Measurements from ENCODE around the gene LRP11.

DNA sequence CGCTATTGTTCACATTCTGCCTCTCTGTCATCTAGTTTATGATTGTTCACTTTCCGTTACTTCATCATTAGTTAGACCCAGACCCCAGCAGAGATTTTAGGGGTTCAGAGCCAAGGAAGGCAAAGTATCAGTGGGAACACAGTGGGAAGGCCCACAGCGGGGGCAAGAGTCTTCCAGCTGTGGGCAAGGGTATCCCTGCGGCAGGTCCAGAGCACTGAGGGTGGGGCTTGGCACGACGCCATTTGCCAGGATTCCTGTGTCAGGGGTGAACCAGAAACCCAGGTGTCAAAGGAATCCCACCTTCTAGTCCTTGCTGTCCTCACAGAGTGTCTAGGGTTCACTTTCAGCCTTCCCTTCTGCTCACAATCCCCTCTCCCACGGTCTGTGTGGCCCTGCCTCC lies 20.5 kb upstream of the LRP11 start:
- TF ChIP-seq MZF1 (CRISPR knock-in tag; IDR thresholded peaks at IDR 0.05; ENCODE audit: borderline replicate concordance) = no peak
- TF ChIP-seq KDM6A (CRISPR knock-in tag; IDR thresholded peaks at IDR 0.05; ENCODE audit: low read depth) = no peak
- TF ChIP-seq ZNF567 (CRISPR knock-in tag; IDR thresholded peaks at IDR 0.05; ENCODE audit: borderline replicate concordance) = no peak
- TF ChIP-seq ZBTB21 (CRISPR knock-in tag; IDR thresholded peaks at IDR 0.05) = no peak
- TF ChIP-seq, protein P1, sequence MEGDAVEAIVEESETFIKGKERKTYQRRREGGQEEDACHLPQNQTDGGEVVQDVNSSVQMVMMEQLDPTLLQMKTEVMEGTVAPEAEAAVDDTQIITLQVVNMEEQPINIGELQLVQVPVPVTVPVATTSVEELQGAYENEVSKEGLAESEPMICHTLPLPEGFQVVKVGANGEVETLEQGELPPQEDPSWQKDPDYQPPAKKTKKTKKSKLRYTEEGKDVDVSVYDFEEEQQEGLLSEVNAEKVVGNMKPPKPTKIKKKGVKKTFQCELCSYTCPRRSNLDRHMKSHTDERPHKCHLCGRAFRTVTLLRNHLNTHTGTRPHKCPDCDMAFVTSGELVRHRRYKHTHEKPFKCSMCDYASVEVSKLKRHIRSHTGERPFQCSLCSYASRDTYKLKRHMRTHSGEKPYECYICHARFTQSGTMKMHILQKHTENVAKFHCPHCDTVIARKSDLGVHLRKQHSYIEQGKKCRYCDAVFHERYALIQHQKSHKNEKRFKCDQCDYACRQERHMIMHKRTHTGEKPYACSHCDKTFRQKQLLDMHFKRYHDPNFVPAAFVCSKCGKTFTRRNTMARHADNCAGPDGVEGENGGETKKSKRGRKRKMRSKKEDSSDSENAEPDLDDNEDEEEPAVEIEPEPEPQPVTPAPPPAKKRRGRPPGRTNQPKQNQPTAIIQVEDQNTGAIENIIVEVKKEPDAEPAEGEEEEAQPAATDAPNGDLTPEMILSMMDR (CRISPR knock-in tag; IDR thresholded peaks at IDR 0.05) = no peak
- TF ChIP-seq, protein P2, sequence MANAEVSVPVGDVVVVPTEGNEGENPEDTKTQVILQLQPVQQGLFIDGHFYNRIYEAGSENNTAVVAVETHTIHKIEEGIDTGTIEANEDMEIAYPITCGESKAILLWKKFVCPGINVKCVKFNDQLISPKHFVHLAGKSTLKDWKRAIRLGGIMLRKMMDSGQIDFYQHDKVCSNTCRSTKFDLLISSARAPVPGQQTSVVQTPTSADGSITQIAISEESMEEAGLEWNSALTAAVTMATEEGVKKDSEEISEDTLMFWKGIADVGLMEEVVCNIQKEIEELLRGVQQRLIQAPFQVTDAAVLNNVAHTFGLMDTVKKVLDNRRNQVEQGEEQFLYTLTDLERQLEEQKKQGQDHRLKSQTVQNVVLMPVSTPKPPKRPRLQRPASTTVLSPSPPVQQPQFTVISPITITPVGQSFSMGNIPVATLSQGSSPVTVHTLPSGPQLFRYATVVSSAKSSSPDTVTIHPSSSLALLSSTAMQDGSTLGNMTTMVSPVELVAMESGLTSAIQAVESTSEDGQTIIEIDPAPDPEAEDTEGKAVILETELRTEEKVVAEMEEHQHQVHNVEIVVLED (CRISPR knock-in tag; IDR thresholded peaks at IDR 0.05; ENCODE audit: borderline replicate concordance) = no peak
- TF ChIP-seq POLR2A (IDR thresholded peaks at IDR 0.05; ENCODE audit: insufficient read depth in 1 of 2, low read depth in 2 of 2, low read length in 2 of 2) = no peak
- TF ChIP-seq EZH2 (conservative IDR thresholded peaks at IDR 0.05; ENCODE audit: low read depth, low read length) = no peak
- TF ChIP-seq, protein P3, sequence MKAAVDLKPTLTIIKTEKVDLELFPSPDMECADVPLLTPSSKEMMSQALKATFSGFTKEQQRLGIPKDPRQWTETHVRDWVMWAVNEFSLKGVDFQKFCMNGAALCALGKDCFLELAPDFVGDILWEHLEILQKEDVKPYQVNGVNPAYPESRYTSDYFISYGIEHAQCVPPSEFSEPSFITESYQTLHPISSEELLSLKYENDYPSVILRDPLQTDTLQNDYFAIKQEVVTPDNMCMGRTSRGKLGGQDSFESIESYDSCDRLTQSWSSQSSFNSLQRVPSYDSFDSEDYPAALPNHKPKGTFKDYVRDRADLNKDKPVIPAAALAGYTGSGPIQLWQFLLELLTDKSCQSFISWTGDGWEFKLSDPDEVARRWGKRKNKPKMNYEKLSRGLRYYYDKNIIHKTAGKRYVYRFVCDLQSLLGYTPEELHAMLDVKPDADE (CRISPR knock-in tag; IDR thresholded peaks at IDR 0.05) = no peak
- no peak for TF ChIP-seq ZSCAN29 (CRISPR knock-in tag; conservative IDR thresholded peaks at IDR 0.05)
